Endothelial cell of umbilical vein (primary cell): ENCODE measurements around the gene PSMA4. TPM values are rescaled to one million over a fixed set of nuclear protein-coding genes. Genes with fewer than 3 reads are reported as not detected.

Experiments
- BruUV-seq: library from RNA; stranded (reverse); fragments of 400-500 nt; replicated peaks from 2 replicates; lab custom pipeline; 2021; lab: Mats Ljungman, UMichigan
- CTCF ChIA-PET: fragments of 300-600, 350-600 bp; sonication (Branson Sonifier 250); formaldehyde crosslinking; loops from one replicate; lab custom pipeline; 2021; ENCODE audit warnings: antibody characterized with exemption, inconsistent platforms; lab: Charles Lee
- POLR2A ChIA-PET: fragments of 300-600, 350-600 bp; sonication (Branson Sonifier 250); formaldehyde crosslinking; loops from one replicate; lab custom pipeline; 2021; ENCODE audit warnings: antibody characterized with exemption, inconsistent platforms; lab: Charles Lee
- DNase-seq: peaks from one replicate; pipeline ENCODE4 v3.0.0-alpha.2; 2011; ENCODE audit warnings: low read depth, low spot score
- FAIRE-seq: peaks from 2 replicates; lab custom pipeline; 2011; peaks lifted over from hg19 to GRCh38; lab: Jason Lieb, UNC
- H2AFZ ChIP-seq: 2 replicates; pipeline ENCODE4 v1.6.0; 2012; ENCODE audit warnings: low read depth, low read length, control low read depth, inconsistent platforms
- H3K27ac ChIP-seq: 2 replicates; pipeline ENCODE4 v1.5.1; 2011; ENCODE audit warnings: low read depth, mild to moderate bottlenecking, control low read depth, low read length, moderate library complexity; ENCODE audit not compliant: insufficient read depth
- H3K27me3 ChIP-seq, 2 experiments: 2 replicates each; pipeline versions ENCODE4 v1.6.0 to v1.6.1; 2011; ENCODE audit warnings: low read length in 2 of 2, mixed read lengths in 1 of 2; ENCODE audit not compliant: control insufficient read depth in 2 of 2, insufficient read depth in 2 of 2
- H3K36me3 ChIP-seq, 2 experiments: 2 replicates in 1 of 2; 3 replicates in 1 of 2; pipeline ENCODE4 v1.5.1; 2011; ENCODE audit warnings: low read length in 2 of 2, mild to moderate bottlenecking in 1 of 2, moderate library complexity in 1 of 2; ENCODE audit not compliant: control insufficient read depth in 2 of 2, insufficient read depth in 2 of 2; ENCODE audit errors: extremely low read depth in 1 of 2
- H3K4me1 ChIP-seq: 3 replicates; pipeline ENCODE4 v1.5.1; 2011; ENCODE audit warnings: mild to moderate bottlenecking, low read length; ENCODE audit not compliant: control insufficient read depth, insufficient read depth; ENCODE audit errors: extremely low read depth
- H3K4me2 ChIP-seq: 2 replicates; pipeline ENCODE4 v1.6.1; 2011; ENCODE audit warnings: low read length, control low read depth, mixed read lengths; ENCODE audit not compliant: insufficient read depth
- H3K4me3 ChIP-seq, 3 experiments: fragments of 200-600 bp in 1 of 3; sonication (generic), shearing (Covaris generic) in 1 of 3; replicated peaks in 1 of 3; 2 replicates each; pipeline ENCODE4 v1.5.1; 2011 to 2016; ENCODE audit warnings: control low read depth in 3 of 3, low read length in 3 of 3, mild to moderate bottlenecking in 2 of 3, inconsistent platforms in 1 of 3, low read depth in 1 of 3, moderate library complexity in 1 of 3; ENCODE audit not compliant: insufficient read depth in 1 of 3
- H3K79me2 ChIP-seq: 2 replicates; pipeline ENCODE4 v1.6.0; 2012; ENCODE audit warnings: low read length, inconsistent platforms; ENCODE audit not compliant: control insufficient read depth, insufficient read depth
- H3K9ac ChIP-seq: replicated peaks from 2 replicates; pipeline ENCODE3; 2011; ENCODE audit warnings: low read length, control low read depth; ENCODE audit not compliant: insufficient read depth; ENCODE audit errors: extremely low read depth
- H3K9me1 ChIP-seq: replicated peaks from 3 replicates; pipeline ENCODE4 v1.6.0; 2011; ENCODE audit warnings: mild to moderate bottlenecking, low read length; ENCODE audit not compliant: control insufficient read depth, insufficient read depth; ENCODE audit errors: extremely low read depth
- H3K9me3 ChIP-seq: replicated peaks from 2 replicates; pipeline ENCODE4 v1.5.1; 2012; ENCODE audit warnings: low read length, inconsistent platforms; ENCODE audit not compliant: control insufficient read depth, insufficient read depth
- H4K20me1 ChIP-seq: replicated peaks from 2 replicates; pipeline ENCODE3; 2011; ENCODE audit warnings: mild to moderate bottlenecking, low read length; ENCODE audit not compliant: control insufficient read depth, insufficient read depth; ENCODE audit errors: extremely low read depth
- EZH2 ChIP-seq: IDR thresholded peaks from 2 replicates; pipeline ENCODE4 v1.6.1; 2012; ENCODE audit warnings: borderline replicate concordance, low read depth, mild to moderate bottlenecking, moderate library complexity, low read length, inconsistent platforms; ENCODE audit not compliant: severe bottlenecking
- FOS ChIP-seq: IDR thresholded peaks from 2 replicates; pipeline ENCODE4 v1.6.1; 2011; ENCODE audit warnings: mild to moderate bottlenecking, low read length, moderate library complexity, borderline replicate concordance; ENCODE audit not compliant: insufficient read depth
- GATA2 ChIP-seq: IDR thresholded peaks from 2 replicates; pipeline ENCODE4 v1.7.0; 2011; ENCODE audit warnings: low read depth, mild to moderate bottlenecking, moderate library complexity, mixed read lengths, low read length; ENCODE audit not compliant: insufficient read length, insufficient read depth
- JUN ChIP-seq: IDR thresholded peaks from 2 replicates; pipeline ENCODE4 v1.6.1; 2011; ENCODE audit warnings: borderline replicate concordance, low read depth; ENCODE audit not compliant: insufficient read length, insufficient read depth
- MAX ChIP-seq: IDR thresholded peaks from 2 replicates; pipeline ENCODE4 v1.6.1; 2011; ENCODE audit not compliant: insufficient read depth, insufficient read length
- dilution Hi-C: fragments of 300-500 bp; cut with MboI; formaldehyde crosslinking; loops from one replicate; pipeline ENCODE4 v1.15.0; 2019; ENCODE audit warnings: low sequenced_read_pairs; ENCODE audit not compliant: extremely low pct_ligation_motif_present
- intact Hi-C: fragments of 100-400 bp; cut with micrococcal nuclease; formaldehyde crosslinking; loops from one replicate; pipeline ENCODE4 v1.10.0; 2022
- polyA plus RNA-seq, 4 experiments: library from polyadenylated mRNA; depleted of rRNA in 3 of 4; stranded (reverse) in 3 of 4; unstranded in 1 of 4; fragments of >200 nt; gene quantifications; 2 replicates each; pipeline versions ENCODE4 v1.2.1 to v1.2.3, GENCODE V29; 2011 to 2012; ENCODE audit warnings: missing spikeins in 1 of 4
- total RNA-seq: library from RNA; stranded (reverse); gene quantifications from 2 replicates; pipeline ENCODE4 v1.2.3, GENCODE V29; 2021

The PSMA4 gene
- total and polyA plus RNA-seq, 2 donors (not counting 3 experiments of a cell fraction or from before 2014, with no cell fraction given) = 250 to 279 TPM

GRCh38 chr15:78567531-78567930, 27.3 kb downstream of the PSMA4 start:
- intact Hi-C loops (no loop called here), dilution Hi-C loops (no loop called here)
- Histone ChIP-seq H3K27ac (no peak overlapping the region), H4K20me1 (no peaks in the 10 kb centered on the region), H3K9me1 (no peaks in the 10 kb centered on the region), H2AFZ (no peak overlapping the region), H3K4me3 (no peak overlapping the region), H3K9ac (no peak overlapping the region), H3K79me2 (no peaks in the 10 kb centered on the region), H3K4me2 (no peak overlapping the region), H3K36me3 (no peaks in the 10 kb centered on the region), H3K9me3 (no peaks in the 10 kb centered on the region), H3K4me1 (peaks cover 12% of the 10 kb centered on the region), H3K27me3 (peaks cover 2 to 7% of the 10 kb centered on the region in 2 experiments)
- ChIA-PET POLR2A (interaction anchor here (0.7 kb wide), 1 partner anchor 358 kb away, joined by 4 read pairs; no protein-coding TSS in a partner anchor), CTCF (no interaction called here)
- FAIRE-seq (no peak), DNase-seq (no peak)
- BruUV-seq = no TSS peak
- TF ChIP-seq MAX = no peak

GRCh38 chr15:78570710-78571109, 30.5 kb downstream of the PSMA4 start:
- no peaks in the 10 kb centered on the region for H3K36me3 ChIP-seq
- H3K9me3 ChIP-seq = no peaks in the 10 kb centered on the region
- ChIA-PET CTCF (no interaction called here), POLR2A (no interaction called here)
- no peaks in the 10 kb centered on the region for H4K20me1 ChIP-seq
- H3K4me3 ChIP-seq = no peak overlapping the region
- TF ChIP-seq JUN (no peak), GATA2 (no peak), EZH2 (no peak), FOS (no peak)
- no peak overlapping the region for H3K27ac ChIP-seq
- H3K4me2 ChIP-seq = no peak overlapping the region
- H3K4me1 ChIP-seq = peaks cover 9% of the 10 kb centered on the region
- no TSS peak for BruUV-seq
- dilution Hi-C loops = no loop called here
- H3K79me2 ChIP-seq = no peaks in the 10 kb centered on the region
- H3K27me3 ChIP-seq = no peaks in the 10 kb centered on the region
- no peak overlapping the region for H2AFZ ChIP-seq
- no peak for DNase-seq
- intact Hi-C loops = no loop called here
- FAIRE-seq = no peak
- no peak overlapping the region for H3K9ac ChIP-seq
- H3K9me1 ChIP-seq = no peaks in the 10 kb centered on the region
